DMS114 treated with DMSO at 0.1 percent for 48 hours (cell line): ENCODE data around the gene CDKN3.
"Not testable (repeated sequence)": the region's sequence is repeated elsewhere in the genome, so short reads cannot be mapped to it uniquely, and the experiment has no call there.

Source experiments
- DNase-seq: peaks from one replicate; lab custom pipeline; 2025; ENCODE audit not compliant: unreplicated experiment; lab: John Stamatoyannopoulos, UW

Gene CDKN3

GRCh38 chr14:54453990-54454389, 57.2 kb downstream of the CDKN3 start:
- DNase-seq, result not testable (repeated sequence)

GRCh38 chr14:54455363-54455762, 58.6 kb downstream of the CDKN3 start:
- DNase-seq, result no peak

- DNase-seq, result not testable (repeated sequence)
Observed at GRCh38 chr14:54456820-54457608, 60.2 kb downstream of the CDKN3 start.

- no peak for DNase-seq
Observed at GRCh38 chr14:54457609-54457996, 60.8 kb downstream of the CDKN3 start.

- not testable (repeated sequence) for DNase-seq
Observed at GRCh38 chr14:54458536-54458935, 61.7 kb downstream of the CDKN3 start.

GRCh38 chr14:54459106-54459505, 62.3 kb downstream of the CDKN3 start:
- no peak for DNase-seq

GRCh38 chr14:54462048-54462447, 65.2 kb downstream of the CDKN3 start:
- no peak for DNase-seq

GRCh38 chr14:54465654-54466053, 68.8 kb downstream of the CDKN3 start:
- no peak for DNase-seq

- DNase-seq, result no peak
Observed at GRCh38 chr14:54467280-54467679, 70.5 kb downstream of the CDKN3 start.
